Lung (tissue), 12 donors: ENCODE results near the gene SLC38A3. TPM values are rescaled to one million over a fixed set of nuclear protein-coding genes. Genes with fewer than 3 reads are reported as not detected.

Experiments used
- ATAC-seq: fragments of 200-7000 bp; cut with Tn5 transposase; one replicate; pipeline ENCODE4 v1.9.1; 2020; ENCODE audit warnings: moderate number of reproducible peaks; ENCODE audit not compliant: insufficient read depth, low FRiP score
- DNase-seq, 3 donors: peaks; one replicate each; pipeline ENCODE4 v3.0.0-alpha.2; 2013 to 2017
- H3K27ac ChIP-seq, 2 donors: one replicate each; pipeline ENCODE4 v1.5.1; 2013; ENCODE audit warnings: mild to moderate bottlenecking in 2 of 2, moderate library complexity in 2 of 2, control low read depth in 1 of 2, inconsistent platforms in 1 of 2, low read depth in 1 of 2, low read length in 1 of 2
- H3K27me3 ChIP-seq, 3 donors: one replicate each; pipeline ENCODE4 v1.5.1; 2013; ENCODE audit warnings: low read length in 2 of 3; ENCODE audit not compliant: control insufficient read depth in 3 of 3, insufficient read depth in 3 of 3
- H3K36me3 ChIP-seq, 4 donors: one replicate each; pipeline ENCODE4 v1.5.1; 2013; ENCODE audit warnings: low read length in 4 of 4, mild to moderate bottlenecking in 1 of 4, moderate library complexity in 1 of 4; ENCODE audit not compliant: control insufficient read depth in 4 of 4, insufficient read depth in 4 of 4
- H3K4me1 ChIP-seq, 5 donors: one replicate each; pipeline ENCODE4 v1.5.1; 2013; ENCODE audit warnings: low read length in 5 of 5, mild to moderate bottlenecking in 2 of 5, moderate library complexity in 1 of 5; ENCODE audit not compliant: control insufficient read depth in 5 of 5, insufficient read depth in 5 of 5
- H3K4me3 ChIP-seq: one replicate; pipeline ENCODE4 v1.5.1; 2013; ENCODE audit warnings: mild to moderate bottlenecking, control low read depth, moderate library complexity
- H3K9ac ChIP-seq, 2 donors: one replicate each; pipeline ENCODE4 v1.5.1; 2013; ENCODE audit warnings: low read length in 2 of 2, control low read depth in 1 of 2; ENCODE audit not compliant: insufficient read depth in 1 of 2
- H3K9me3 ChIP-seq, 4 donors: one replicate each; pipeline ENCODE4 v1.5.1; 2013; ENCODE audit warnings: low read length in 3 of 4, mild to moderate bottlenecking in 1 of 4, moderate library complexity in 1 of 4; ENCODE audit not compliant: control insufficient read depth in 4 of 4, insufficient read depth in 3 of 4
- CTCF ChIP-seq: IDR thresholded peaks from 2 replicates; pipeline ENCODE4 v1.5.1; 2012; ENCODE audit warnings: mild to moderate bottlenecking; ENCODE audit errors: control extremely low read depth, extremely low read depth
- WGBS, 2 donors: extraction: QIAGEN DNeasy Blood & Tissue Kit; methylation state at CpG; one replicate each; pipeline ENCODE4 v1.1.7; 2013; 5-methylcytosine and 5-hydroxymethylcytosine counted together
- polyA plus RNA-seq, 2 donors: library from polyadenylated mRNA; stranded (reverse); fragments of 200-250 nt; gene quantifications; one replicate each; pipeline ENCODE4 v1.2.1, GENCODE V29; 2013
- total RNA-seq, 2 donors: library from RNA; depleted of rRNA in 1 of 2; stranded (reverse); fragments of >200 nt in 1 of 2; gene quantifications; one replicate each; pipeline ENCODE4 v1.2.1, GENCODE V29; 2014 to 2021
- donor health status: control.
- donor health status: control.
- donor health status: Bipolar disorder and iron deficiency.
- donor health status: healthy.
- donor health status: DM: yes; HTN: yes; CAD: no.

SLC38A3 gene
- total and polyA plus RNA-seq, 4 donors, result 0.08 to 4.3 (median 0.33) TPM

- Histone ChIP-seq H3K9me3 (no peaks in the 10 kb centered on the region), H3K27ac (peak overlapping the region; percentile 95 to 97), H3K9ac (peak overlapping the region; percentile 63 to 96), H3K4me1 (peaks cover 0 to 37% (median 8%) of the 10 kb centered on the region in 5 donors), H3K27me3 (no peaks in the 10 kb centered on the region), H3K4me3 (peak overlapping the region; percentile 88), H3K36me3 (peaks cover 0 to 9% (median 4%) of the 10 kb centered on the region in 4 donors)
- WGBS, 2 donors, result 0 to 1% methylated on average over 7 of the region's 7 CpGs
- TF ChIP-seq CTCF, result no peak
- ATAC-seq, result no peak
- DNase-seq, result peak in 2 of 3 donors; percentile 52 to 53
Observed at GRCh38 chr3:50237133-50237651, 32.1 kb downstream of the SLC38A3 start.

- ATAC-seq (peak; percentile 35), DNase-seq (peak; percentile 82 to 90 (median 84))
- H3K9me3 ChIP-seq, result no peaks in the 10 kb centered on the region
- 0 to 1% methylated on average over 31 of the region's 31 CpGs for WGBS, 2 donors
- peak overlapping the region; percentile 88 for H3K4me3 ChIP-seq
- no peaks in the 10 kb centered on the region for H3K27me3 ChIP-seq
- H3K27ac ChIP-seq, result peak overlapping the region; percentile 95 to 97
- H3K9ac ChIP-seq, result peak overlapping the region; percentile 41 to 96
- TF ChIP-seq CTCF, result no peak
- peaks cover 0 to 40% (median 8%) of the 10 kb centered on the region in 5 donors for H3K4me1 ChIP-seq
- peaks cover 0 to 9% (median 4%) of the 10 kb centered on the region in 4 donors for H3K36me3 ChIP-seq
Observed at GRCh38 chr3:50237754-50238548, 32.9 kb downstream of the SLC38A3 start.

GRCh38 chr3:50238549-50239026 is 33.5 kb downstream of the SLC38A3 start:
- 7 to 12% methylated on average over 7 of the region's 7 CpGs for WGBS, 2 donors
- no peak for DNase-seq
- no peaks in the 10 kb centered on the region for H3K27me3 ChIP-seq

More at GRCh38 chr3:50238549-50239026, 33.5 kb downstream of the SLC38A3 start:
- Histone ChIP-seq H3K4me1 (peaks cover 2 to 40% (median 8%) of the 10 kb centered on the region in 5 donors), H3K4me3 (peak overlapping the region; percentile 88), H3K9me3 (no peaks in the 10 kb centered on the region), H3K36me3 (peaks cover 0 to 10% (median 5%) of the 10 kb centered on the region in 4 donors), H3K27ac (peak overlapping the region; percentile 95 to 97), H3K9ac (peak overlapping the region in 1 of 2 donors; percentile 80)
- no peak for ATAC-seq
- TF ChIP-seq CTCF, result no peak
